Colonic mucosa (tissue), 4 donors: Measurements from ENCODE around the gene EPN1. TPM values are rescaled to one million over a fixed set of nuclear protein-coding genes. Genes with fewer than 3 reads are reported as not detected.

Source experiments
- DNase-seq: peaks from one replicate; pipeline ENCODE4 v3.0.0-alpha.2; 2020
- H3K27ac ChIP-seq: fragments of 200-600 bp; one replicate; pipeline ENCODE4 v1.8.0; 2021
- H3K27me3 ChIP-seq: fragments of 200-600 bp; one replicate; pipeline ENCODE4 v1.8.0; 2021
- H3K36me3 ChIP-seq: fragments of 200-600 bp; one replicate; pipeline ENCODE4 v1.8.0; 2021
- H3K4me1 ChIP-seq: fragments of 200-600 bp; one replicate; pipeline ENCODE4 v1.8.0; 2021; ENCODE audit warnings: mild to moderate bottlenecking
- H3K4me3 ChIP-seq: fragments of 200-600 bp; one replicate; pipeline ENCODE4 v1.8.0; 2021
- H3K9ac ChIP-seq, 2 donors: one replicate each; pipeline ENCODE4 v1.7.0; 2013; ENCODE audit warnings: control low read depth in 2 of 2, low read depth in 2 of 2, low read length in 2 of 2
- H3K9me3 ChIP-seq: fragments of 200-600 bp; one replicate; pipeline ENCODE4 v1.8.0; 2021
- intact Hi-C: fragments of 100-400 bp; cut with DNase I; formaldehyde crosslinking; loops from one replicate; pipeline ENCODE4 v1.14.1; 2022
- total RNA-seq, 2 donors: library from RNA; stranded (reverse); fragmentation: NEBNext Ultra II Directional in 1 of 2; extraction: Animal tissue kit (Norgen Biotek cat#: 25700) in 1 of 2; gene quantifications; one replicate each; pipeline ENCODE4 v1.2.1, GENCODE V29; 2021
- TF ChIP-seq, protein P1 (sequence below): fragments of 200-600 bp; IDR thresholded peaks from one replicate; pipeline ENCODE4 v1.8.0; 2022; ENCODE audit warnings: antibody characterized with exemption, mild to moderate bottlenecking
- donor health status: healthy.
- donor health status: DM: no; HTN: no; CAD: no.
- donor health status: DM: no; HTN: no; CAD: no.

Gene EPN1
- total RNA-seq, 2 donors from 2014 or later: 257 to 259 TPM

DNA sequence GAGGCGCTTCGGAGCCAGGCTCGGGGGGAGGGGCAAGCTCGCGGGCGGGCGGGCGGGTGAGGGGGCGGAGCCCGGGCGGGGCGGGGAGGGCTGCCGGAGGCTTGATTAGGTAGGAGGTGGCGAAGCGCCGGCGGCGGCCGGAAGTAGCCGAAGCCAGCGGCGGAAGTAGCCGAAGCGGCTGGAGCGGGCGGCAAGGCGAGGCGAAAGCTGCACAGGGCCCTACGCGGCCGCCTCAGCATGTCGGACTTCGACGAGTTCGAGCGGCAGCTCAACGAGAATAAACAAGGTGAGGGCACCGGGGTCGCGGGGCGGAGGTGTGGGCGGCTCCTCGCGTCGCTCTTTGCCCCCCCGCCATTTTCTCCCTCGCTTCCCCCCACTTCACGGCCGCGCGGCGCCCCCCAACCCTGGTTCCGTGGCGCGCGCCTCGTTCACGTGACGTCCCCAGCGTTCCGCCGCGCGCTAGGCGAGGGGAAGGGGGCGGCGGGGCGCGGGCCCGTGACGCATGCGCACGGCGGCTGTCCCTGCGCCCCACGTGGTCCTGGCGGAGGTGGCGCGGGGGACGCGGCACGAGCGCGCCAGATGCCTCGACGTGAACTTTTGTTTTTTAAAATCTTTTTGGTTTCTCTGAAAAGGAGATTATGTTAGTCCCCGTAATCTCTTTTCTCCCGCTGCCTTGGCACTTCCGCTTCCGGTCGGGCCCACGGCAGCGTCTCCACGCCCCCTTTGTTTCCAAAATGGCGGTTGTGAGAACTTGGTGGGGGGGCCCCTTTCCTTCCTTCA lies 20.0 kb upstream of the EPN1 start, which contains the start of gene U2AF2:
TSS of gene U2AF2 (plus strand) at position 168 of the 780 bp plus-strand sequence. CDS start at position 238, 70 bp downstream.
- peak within 1 kb of the TSS; percentile 99 for H3K27ac ChIP-seq
- H3K4me3 ChIP-seq: peak within 1 kb of the TSS; percentile 82
- peak within 1 kb of the TSS; percentile 82 to 93 for H3K9ac ChIP-seq
- no peaks in the 10 kb centered on the region for H3K36me3 ChIP-seq
- peak; percentile 97 for DNase-seq
- intact Hi-C loops: no loop called here
- TF ChIP-seq, protein P1, sequence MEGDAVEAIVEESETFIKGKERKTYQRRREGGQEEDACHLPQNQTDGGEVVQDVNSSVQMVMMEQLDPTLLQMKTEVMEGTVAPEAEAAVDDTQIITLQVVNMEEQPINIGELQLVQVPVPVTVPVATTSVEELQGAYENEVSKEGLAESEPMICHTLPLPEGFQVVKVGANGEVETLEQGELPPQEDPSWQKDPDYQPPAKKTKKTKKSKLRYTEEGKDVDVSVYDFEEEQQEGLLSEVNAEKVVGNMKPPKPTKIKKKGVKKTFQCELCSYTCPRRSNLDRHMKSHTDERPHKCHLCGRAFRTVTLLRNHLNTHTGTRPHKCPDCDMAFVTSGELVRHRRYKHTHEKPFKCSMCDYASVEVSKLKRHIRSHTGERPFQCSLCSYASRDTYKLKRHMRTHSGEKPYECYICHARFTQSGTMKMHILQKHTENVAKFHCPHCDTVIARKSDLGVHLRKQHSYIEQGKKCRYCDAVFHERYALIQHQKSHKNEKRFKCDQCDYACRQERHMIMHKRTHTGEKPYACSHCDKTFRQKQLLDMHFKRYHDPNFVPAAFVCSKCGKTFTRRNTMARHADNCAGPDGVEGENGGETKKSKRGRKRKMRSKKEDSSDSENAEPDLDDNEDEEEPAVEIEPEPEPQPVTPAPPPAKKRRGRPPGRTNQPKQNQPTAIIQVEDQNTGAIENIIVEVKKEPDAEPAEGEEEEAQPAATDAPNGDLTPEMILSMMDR: no peak
- no peaks in the 10 kb centered on the region for H3K27me3 ChIP-seq
- no peaks in the 10 kb centered on the region for H3K9me3 ChIP-seq
- peaks cover 21% of the 10 kb centered on the region for H3K4me1 ChIP-seq

DNA sequence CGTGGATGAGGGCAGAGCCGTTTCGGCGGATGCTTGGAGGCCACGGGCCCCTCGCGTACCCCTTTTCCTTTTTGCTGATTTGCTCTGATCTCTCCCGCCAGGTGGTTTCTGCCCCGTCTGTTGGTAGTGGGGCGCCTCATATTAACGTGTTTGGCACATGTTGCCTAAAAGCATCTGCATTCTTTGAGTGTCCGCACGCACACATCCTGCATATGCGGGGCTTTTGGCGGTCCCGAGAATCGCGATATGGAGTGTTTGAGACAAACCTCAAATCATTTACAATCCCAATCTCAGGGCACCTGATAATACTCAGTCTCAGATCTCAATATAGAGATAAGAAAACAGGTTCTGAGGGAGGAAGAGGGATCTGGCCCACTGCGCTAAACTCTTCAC lies 19.4 kb upstream of the EPN1 start:
- Histone ChIP-seq H3K4me3 (peak overlapping the region; percentile 82), H3K9me3 (no peaks in the 10 kb centered on the region), H3K4me1 (peaks cover 21% of the 10 kb centered on the region), H3K9ac (peak overlapping the region; percentile 80 to 93), H3K27ac (peak overlapping the region; percentile 99), H3K36me3 (peaks cover 6% of the 10 kb centered on the region), H3K27me3 (no peaks in the 10 kb centered on the region)
- DNase-seq: no peak
- intact Hi-C loops: no loop called here
- TF ChIP-seq, protein P1: no peak

DNA sequence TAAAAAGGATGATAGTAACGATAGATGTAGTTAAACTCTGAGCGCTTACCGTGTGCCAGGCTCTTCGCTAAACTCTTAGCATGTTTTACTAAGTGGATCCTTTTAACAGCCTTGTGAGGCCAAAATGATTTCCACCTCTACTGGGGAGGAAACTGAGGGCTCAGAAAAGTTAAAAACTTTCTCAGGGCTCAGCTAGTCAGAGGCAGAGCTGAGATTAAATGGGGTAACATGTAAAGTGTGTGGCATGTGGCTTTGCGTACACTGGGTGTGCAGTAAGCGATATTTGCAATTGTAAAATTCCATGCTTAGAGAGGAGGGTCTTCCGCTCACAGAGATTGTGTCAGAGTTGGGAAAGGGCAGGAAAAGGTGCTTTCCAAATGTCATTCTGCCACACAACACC lies 18.5 kb upstream of the EPN1 start:
- TF ChIP-seq, protein P1: no peak
- no peak for DNase-seq
- Histone ChIP-seq H3K36me3 (peaks cover 10% of the 10 kb centered on the region), H3K27ac (no peak overlapping the region), H3K9me3 (no peaks in the 10 kb centered on the region), H3K9ac (peak overlapping the region; percentile 16 to 80), H3K27me3 (no peaks in the 10 kb centered on the region), H3K4me1 (peaks cover 21% of the 10 kb centered on the region), H3K4me3 (peak overlapping the region; percentile 82)
- intact Hi-C loops: no loop called here

DNA sequence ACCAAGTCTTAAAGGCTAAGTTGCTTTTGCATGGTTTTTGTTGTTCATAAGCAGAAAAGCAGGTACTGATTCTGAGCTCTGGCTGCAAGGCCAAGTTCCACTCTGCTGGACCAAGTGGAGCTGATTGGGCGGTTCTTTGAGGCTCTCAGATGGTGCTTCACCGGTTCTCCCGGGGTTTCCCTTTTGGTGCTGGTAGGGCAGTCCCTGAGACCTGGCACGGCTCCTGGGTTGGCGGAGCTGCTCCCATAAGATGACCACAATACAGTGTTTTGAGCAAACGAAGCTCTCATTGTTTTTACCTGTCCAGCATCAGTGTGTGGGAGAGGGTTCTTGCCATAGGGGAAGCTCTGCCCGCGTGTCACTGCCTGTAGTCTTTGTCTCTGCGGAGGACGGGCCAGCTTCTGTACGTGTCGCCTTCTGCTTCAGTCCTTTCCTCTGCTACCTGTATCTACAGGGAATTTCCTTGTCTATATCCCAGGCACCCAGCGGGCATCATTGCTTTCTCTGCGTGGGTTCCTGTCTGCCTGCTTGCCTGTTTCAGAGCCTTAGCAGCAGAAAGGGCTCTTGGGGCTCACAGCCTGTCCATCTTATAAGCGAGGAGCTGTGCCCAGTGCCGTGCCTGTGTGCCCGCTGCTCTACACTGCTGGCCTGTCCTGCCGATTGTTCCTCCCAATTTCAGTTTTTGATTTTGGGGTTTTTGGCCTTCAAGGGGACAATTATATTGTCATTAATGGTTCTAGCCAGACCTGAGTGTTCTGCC lies 17.9 kb upstream of the EPN1 start:
- H3K36me3 ChIP-seq: peaks cover 10% of the 10 kb centered on the region

DNA sequence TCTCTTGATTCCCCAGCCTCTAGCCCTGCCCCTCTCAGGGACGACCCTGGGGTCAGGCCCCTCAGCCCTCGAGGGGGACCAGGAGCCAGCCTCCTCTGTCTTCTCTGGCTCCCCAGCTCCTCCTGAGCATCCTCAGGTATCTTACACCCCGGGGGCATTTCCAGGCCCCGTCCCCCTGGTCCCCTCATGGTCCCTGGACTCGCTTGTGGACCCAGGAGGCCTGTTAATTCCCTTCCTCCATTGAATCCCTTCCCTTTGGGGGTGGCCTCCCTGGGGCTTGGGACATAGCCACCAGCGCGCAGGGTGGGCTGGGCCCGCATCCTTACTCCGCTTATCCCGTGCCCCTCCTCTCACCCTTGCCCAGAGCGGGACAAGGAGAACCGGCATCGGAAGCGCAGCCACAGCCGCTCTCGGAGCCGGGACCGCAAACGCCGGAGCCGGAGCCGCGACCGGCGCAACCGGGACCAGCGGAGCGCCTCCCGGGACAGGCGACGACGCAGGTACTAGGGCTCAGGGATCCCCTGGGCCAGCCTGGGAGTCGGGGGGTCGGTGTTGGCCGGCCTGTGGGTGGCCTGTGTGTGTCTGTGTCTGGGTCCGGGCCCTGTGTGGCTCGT lies 16.1 kb upstream of the EPN1 start:
- TF ChIP-seq, protein P1: no peak
- Histone ChIP-seq H3K9ac (no peak overlapping the region), H3K9me3 (no peaks in the 10 kb centered on the region), H3K4me1 (peaks cover 21% of the 10 kb centered on the region), H3K36me3 (peaks cover 18% of the 10 kb centered on the region), H3K27ac (no peak overlapping the region), H3K27me3 (no peaks in the 10 kb centered on the region), H3K4me3 (no peak overlapping the region)
- DNase-seq: no peak
- intact Hi-C loops: no loop called here

More for the DNA sequence above, 17.9 kb upstream of the EPN1 start:
- TF ChIP-seq, protein P1: no peak
- Histone ChIP-seq H3K27ac (no peak overlapping the region), H3K9me3 (no peaks in the 10 kb centered on the region), H3K9ac (peak overlapping the region; percentile 47 to 80), H3K4me1 (peaks cover 21% of the 10 kb centered on the region), H3K27me3 (no peaks in the 10 kb centered on the region), H3K4me3 (peak overlapping the region; percentile 82)
- DNase-seq: no peak
- intact Hi-C loops: no loop called here
